Measurements from ENCODE around the gene KAT6B.

DNA sequence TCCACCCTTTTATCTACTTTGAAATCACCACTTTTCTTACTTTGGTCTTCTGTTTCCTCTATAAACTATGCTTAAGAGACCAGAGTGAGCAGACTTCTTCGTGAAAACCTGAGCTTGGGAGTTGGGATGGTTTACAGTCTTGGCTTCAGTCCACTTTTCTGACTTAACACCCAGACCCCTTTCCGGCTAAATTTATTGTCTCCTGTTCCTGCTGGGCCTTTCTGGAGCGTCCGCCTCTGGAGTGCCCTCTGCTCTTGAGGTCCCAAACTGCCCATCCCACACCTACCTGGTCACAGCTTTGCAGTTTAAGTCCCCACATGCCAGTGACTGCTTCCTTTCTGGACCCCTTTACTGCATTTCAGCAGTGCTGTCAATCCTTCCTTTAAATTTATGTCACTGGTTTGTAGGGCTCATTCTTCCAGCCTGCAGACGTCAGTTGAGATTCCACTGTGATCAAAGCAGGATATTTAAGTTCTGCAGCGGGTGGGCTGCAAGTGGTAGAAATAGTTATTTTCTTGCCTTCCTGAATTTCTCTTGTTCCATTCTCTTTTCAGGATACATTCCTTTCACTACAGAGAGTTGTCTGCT, 80.3 kb downstream of the KAT6B start:
- TF ChIP-seq, protein P1, sequence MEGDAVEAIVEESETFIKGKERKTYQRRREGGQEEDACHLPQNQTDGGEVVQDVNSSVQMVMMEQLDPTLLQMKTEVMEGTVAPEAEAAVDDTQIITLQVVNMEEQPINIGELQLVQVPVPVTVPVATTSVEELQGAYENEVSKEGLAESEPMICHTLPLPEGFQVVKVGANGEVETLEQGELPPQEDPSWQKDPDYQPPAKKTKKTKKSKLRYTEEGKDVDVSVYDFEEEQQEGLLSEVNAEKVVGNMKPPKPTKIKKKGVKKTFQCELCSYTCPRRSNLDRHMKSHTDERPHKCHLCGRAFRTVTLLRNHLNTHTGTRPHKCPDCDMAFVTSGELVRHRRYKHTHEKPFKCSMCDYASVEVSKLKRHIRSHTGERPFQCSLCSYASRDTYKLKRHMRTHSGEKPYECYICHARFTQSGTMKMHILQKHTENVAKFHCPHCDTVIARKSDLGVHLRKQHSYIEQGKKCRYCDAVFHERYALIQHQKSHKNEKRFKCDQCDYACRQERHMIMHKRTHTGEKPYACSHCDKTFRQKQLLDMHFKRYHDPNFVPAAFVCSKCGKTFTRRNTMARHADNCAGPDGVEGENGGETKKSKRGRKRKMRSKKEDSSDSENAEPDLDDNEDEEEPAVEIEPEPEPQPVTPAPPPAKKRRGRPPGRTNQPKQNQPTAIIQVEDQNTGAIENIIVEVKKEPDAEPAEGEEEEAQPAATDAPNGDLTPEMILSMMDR (IDR thresholded peaks at IDR 0.05 in 4 of 5, conservative IDR thresholded peaks at IDR 0.05 in 1 of 5) = no peak
- TF ChIP-seq POLR2A (IDR thresholded peaks at IDR 0.05) = no peak
